GM12878 (cell line): ENCODE measurements around the gene TMEM91. TPM values are rescaled to one million over a fixed set of nuclear protein-coding genes. Genes with fewer than 3 reads are reported as not detected.

Experiments used
- ASH2L ChIP-seq: fragments of 300-600, 200-600 bp; sonication (generic); IDR thresholded peaks from 2 replicates; pipeline ENCODE4 v1.6.1; 2017; ENCODE audit warnings: low read depth, mild to moderate bottlenecking, borderline replicate concordance
- BCL11A ChIP-seq: IDR thresholded peaks from 2 replicates; pipeline ENCODE4 v1.6.1; 2011; ENCODE audit warnings: low read depth, low read length
- CBX5 ChIP-seq: sonication (generic); IDR thresholded peaks from 2 replicates; pipeline ENCODE4 v1.6.1; 2016; ENCODE audit warnings: low read depth, moderate library complexity, mild to moderate bottlenecking, inconsistent platforms
- CEBPZ ChIP-seq: fragments of 150-350 bp; IDR thresholded peaks from 2 replicates; pipeline ENCODE4 v1.6.1; 2016; ENCODE audit warnings: low read depth, low read length
- E2F4 ChIP-seq: IDR thresholded peaks from 2 replicates; pipeline ENCODE4 v1.6.1; 2012; ENCODE audit warnings: low read depth, low read length, improper control_type of control experiment
- E2F8 ChIP-seq: fragments of 450-650 bp; IDR thresholded peaks from 2 replicates; pipeline ENCODE4 v1.6.1; 2018; ENCODE audit warnings: mild to moderate bottlenecking, low read depth, moderate library complexity; ENCODE audit not compliant: partially characterized antibody
- FOS ChIP-seq: IDR thresholded peaks from 3 replicates; pipeline ENCODE4 v1.6.1; 2011; ENCODE audit warnings: borderline replicate concordance; ENCODE audit not compliant: insufficient read length; ENCODE audit errors: extremely low read depth
- HCFC1 ChIP-seq: fragments of 150-350 bp; IDR thresholded peaks from 2 replicates; pipeline ENCODE4 v1.6.1; 2014; ENCODE audit warnings: low read length
- NRF1 ChIP-seq: conservative IDR thresholded peaks from 2 replicates; pipeline ENCODE4 v1.6.1; 2011; ENCODE audit warnings: mild to moderate bottlenecking, low read depth, low read length, improper control_type of control experiment
- PKNOX1 ChIP-seq: fragments of 450-650 bp; IDR thresholded peaks from 2 replicates; pipeline ENCODE4 v1.6.1; 2016; ENCODE audit warnings: mild to moderate bottlenecking
- PML ChIP-seq: IDR thresholded peaks from 2 replicates; pipeline ENCODE4 v1.6.1; 2012; ENCODE audit warnings: low read length, inconsistent platforms
- POLR2A ChIP-seq: IDR thresholded peaks from 2 replicates; pipeline ENCODE4 v1.6.1; 2011; ENCODE audit warnings: low read depth, mild to moderate bottlenecking, low read length
- RAD21 ChIP-seq: IDR thresholded peaks from 2 replicates; pipeline ENCODE4 v1.6.1; 2011; ENCODE audit warnings: mild to moderate bottlenecking, low read depth, low read length, moderate library complexity; ENCODE audit not compliant: insufficient read depth
- RCOR1 ChIP-seq: conservative IDR thresholded peaks from 2 replicates; pipeline ENCODE4 v1.6.1; 2012; ENCODE audit warnings: low read depth, low read length, improper control_type of control experiment
- REST ChIP-seq: IDR thresholded peaks from 2 replicates; pipeline ENCODE4 v1.6.1; 2012; ENCODE audit warnings: mild to moderate bottlenecking, low read depth, low read length
- SIX5 ChIP-seq: IDR thresholded peaks from 2 replicates; pipeline ENCODE4 v1.6.1; 2011; ENCODE audit warnings: mild to moderate bottlenecking, low read depth, low read length, moderate library complexity; ENCODE audit not compliant: severe bottlenecking
- SP1 ChIP-seq: IDR thresholded peaks from one replicate; pipeline ENCODE4 v1.6.1; 2011; ENCODE audit warnings: low read depth, low read length
- ZNF384 ChIP-seq: IDR thresholded peaks from 2 replicates; pipeline ENCODE4 v1.6.1; 2012; ENCODE audit warnings: low read depth, mild to moderate bottlenecking, low read length, improper control_type of control experiment, borderline replicate concordance
- polyA plus RNA-seq, 11 experiments: library from polyadenylated mRNA; depleted of rRNA in 4 of 11; unstranded in 6 of 11; stranded (reverse) in 5 of 11; fragments of >200 nt; fragmentation: Nextera tagmentation in 4 of 11; fragmentation: Illumina TruSeq in 1 of 11; extraction: Ambion mirVana in 4 of 11; extraction: Trizol in 1 of 11; gene quantifications; 1 replicate in 1 of 11; 2 replicates in 10 of 11; pipeline versions ENCODE4 v1.2.1 to v1.2.3, GENCODE V29; 2011 to 2016; ENCODE audit warnings: inconsistent platforms in 2 of 11, missing spikeins in 2 of 11, low read depth in 1 of 11
- total RNA-seq, 4 experiments: library from RNA; depleted of rRNA in 3 of 4; stranded (reverse); fragments of >200 nt in 3 of 4; fragmentation: Illumina TruSeq in 1 of 4; extraction: Trizol in 1 of 4; gene quantifications; 2 replicates each; pipeline versions ENCODE4 v1.2.1 to v1.2.3, GENCODE V29; 2013 to 2021

TMEM91 gene
- total and polyA plus RNA-seq, 10 of the 15 experiments (the other 5 are each of a cell fraction or from before 2014, with no cell fraction given), result 1.5 to 5.5 (median 2.7) TPM

GRCh38 chr19:41353466-41354342 is 22.6 kb upstream of the TMEM91 start, which contains the start of gene TGFB1 (continued):
- TF ChIP-seq CEBPZ (no peak), NRF1 (no peak), HCFC1 (no peak), REST (no peak), ZNF384 (no peak), BCL11A (no peak), SP1 (peak; percentile 70), PML (peak; percentile 75; the same call in 1 of the 2 replicates), SIX5 (no peak), RAD21 (peak; percentile 56), POLR2A (peak; percentile 90), RCOR1 (no peak), E2F8 (no peak), E2F4 (no peak), CBX5 (no peak; the same call in 1 of the 2 replicates), FOS (no peak), ASH2L (no peak), PKNOX1 (no peak)
